H1 (cell line): ENCODE results near the gene UVSSA. TPM values are rescaled to one million over a fixed set of nuclear protein-coding genes. Genes with fewer than 3 reads are reported as not detected.

ENCODE experiments used
- CTCF ChIA-PET: fragments of 300-600 bp; sonication (Branson Sonifier 250); formaldehyde crosslinking; loops from one replicate; lab custom pipeline; 2021; ENCODE audit not compliant: partially characterized antibody; lab: Charles Lee
- POLR2A ChIA-PET: fragments of 300-600 bp; sonication (Branson Sonifier 250); formaldehyde crosslinking; loops from one replicate; lab custom pipeline; 2021; ENCODE audit warnings: inconsistent platforms; ENCODE audit not compliant: partially characterized antibody; lab: Charles Lee
- DNase-seq, 2 experiments: peaks; one replicate each; pipeline versions ENCODE4 v3.0.0 to v3.0.0-alpha.2; 2010 to 2022; ENCODE audit warnings: low spot score in 2 of 2, low read depth in 1 of 2, mixed read lengths in 1 of 2
- FAIRE-seq: peaks from 2 replicates; lab custom pipeline; 2011; peaks lifted over from hg19 to GRCh38; lab: Jason Lieb, UNC
- H2AFZ ChIP-seq: 2 replicates; pipeline ENCODE4 v1.8.1; 2012; ENCODE audit warnings: low read length, inconsistent platforms
- H2AK5ac ChIP-seq: 2 replicates; pipeline ENCODE4 v1.6.1; 2013; ENCODE audit warnings: low read depth, low read length
- H2BK120ac ChIP-seq: replicated peaks from 2 replicates; pipeline ENCODE3; 2013; ENCODE audit warnings: low read depth, low read length, inconsistent platforms
- H2BK12ac ChIP-seq: 2 replicates; pipeline ENCODE4 v1.6.1; 2013; ENCODE audit warnings: low read depth, low read length
- H2BK15ac ChIP-seq: 2 replicates; pipeline ENCODE4 v1.6.1; 2013; ENCODE audit warnings: low read length
- H2BK20ac ChIP-seq: 2 replicates; pipeline ENCODE4 v1.6.1; 2013; ENCODE audit warnings: low read length
- H2BK5ac ChIP-seq: 2 replicates; pipeline ENCODE4 v1.6.1; 2013; ENCODE audit warnings: low read depth, low read length
- H3K14ac ChIP-seq: 2 replicates; pipeline ENCODE4 v1.6.1; 2013; ENCODE audit warnings: inconsistent platforms; ENCODE audit not compliant: insufficient read length
- H3K18ac ChIP-seq: 2 replicates; pipeline ENCODE4 v1.6.1; 2013; ENCODE audit warnings: low read length; ENCODE audit errors: extremely low read depth
- H3K23ac ChIP-seq: 2 replicates; pipeline ENCODE4 v1.6.1; 2013; ENCODE audit warnings: inconsistent platforms; ENCODE audit not compliant: insufficient read length
- H3K23me2 ChIP-seq: 2 replicates; pipeline ENCODE4 v1.6.1; 2013; ENCODE audit warnings: low read depth, low read length
- H3K27ac ChIP-seq: 2 replicates; pipeline ENCODE4 v1.6.1; 2011; ENCODE audit warnings: low read depth, low read length, inconsistent platforms
- H3K27me3 ChIP-seq, 4 experiments: replicated peaks in 1 of 4; 1 replicate in 1 of 4; 2 replicates in 3 of 4; pipeline versions ENCODE4 v1.6.1 to v1.8.1; 2011 to 2013; ENCODE audit warnings: low read length in 3 of 4, mild to moderate bottlenecking in 3 of 4, inconsistent platforms in 2 of 4, mixed read lengths in 2 of 4, moderate library complexity in 1 of 4; ENCODE audit not compliant: control insufficient read depth in 3 of 4, insufficient read depth in 3 of 4; ENCODE audit errors: extremely low read depth in 1 of 4
- H3K36me3 ChIP-seq, 4 experiments: 2 replicates each; pipeline versions ENCODE4 v1.6.1 to v1.8.1; 2011 to 2013; ENCODE audit warnings: mild to moderate bottlenecking in 4 of 4, low read length in 3 of 4, moderate library complexity in 2 of 4, control low read depth in 1 of 4, inconsistent platforms in 1 of 4; ENCODE audit not compliant: insufficient read depth in 4 of 4, control insufficient read depth in 2 of 4
- H3K4ac ChIP-seq: replicated peaks from 2 replicates; pipeline ENCODE3; 2013; ENCODE audit warnings: low read length, low read depth, mixed read lengths, inconsistent platforms; ENCODE audit not compliant: insufficient read length
- H3K4me1 ChIP-seq, 4 experiments: replicated peaks in 1 of 4; 1 replicate in 1 of 4; 2 replicates in 3 of 4; pipeline versions ENCODE4 v1.6.1 to v1.8.1; 2011 to 2013; ENCODE audit warnings: low read length in 3 of 4, inconsistent platforms in 2 of 4, mixed read lengths in 1 of 4; ENCODE audit not compliant: insufficient read depth in 4 of 4, control insufficient read depth in 3 of 4
- H3K4me2 ChIP-seq, 2 experiments: 2 replicates each; pipeline versions ENCODE4 v1.6.1 to v1.8.1; 2011 to 2013; ENCODE audit warnings: low read depth in 2 of 2, low read length in 2 of 2, control low read depth in 1 of 2, inconsistent platforms in 1 of 2, mild to moderate bottlenecking in 1 of 2; ENCODE audit not compliant: insufficient read depth in 1 of 2
- H3K4me3 ChIP-seq, 4 experiments: fragments of 200-600, 300-600 bp in 1 of 4; sonication (generic), shearing (Covaris generic), sonication (Bioruptor Twin) in 1 of 4; 2 replicates each; pipeline versions ENCODE4 v1.5.1 to v1.8.1; 2011 to 2016; ENCODE audit warnings: low read length in 4 of 4, low read depth in 3 of 4, control low read depth in 2 of 4, inconsistent platforms in 2 of 4, mild to moderate bottlenecking in 2 of 4, mixed read lengths in 1 of 4, moderate library complexity in 1 of 4; ENCODE audit not compliant: insufficient read depth in 2 of 4; ENCODE audit errors: extremely low read depth in 1 of 4
- H3K56ac ChIP-seq: replicated peaks from 2 replicates; pipeline ENCODE3; 2013; ENCODE audit warnings: low read depth, mild to moderate bottlenecking, mixed read lengths, low read length, inconsistent platforms; ENCODE audit not compliant: insufficient read length
- H3K79me1 ChIP-seq: 2 replicates; pipeline ENCODE4 v1.6.1; 2013; ENCODE audit warnings: low read depth, low read length, control low read depth
- H3K79me2 ChIP-seq, 2 experiments: 2 replicates each; pipeline versions ENCODE4 v1.6.1 to v1.8.1; 2012 to 2013; ENCODE audit warnings: low read length in 2 of 2, mild to moderate bottlenecking in 2 of 2, inconsistent platforms in 1 of 2; ENCODE audit not compliant: insufficient read depth in 2 of 2, control insufficient read depth in 1 of 2
- H3K9ac ChIP-seq, 4 experiments: replicated peaks in 1 of 4; 1 replicate in 1 of 4; 2 replicates in 3 of 4; pipeline versions ENCODE4 v1.6.1 to v1.8.1; 2011 to 2013; ENCODE audit warnings: low read depth in 3 of 4, low read length in 3 of 4, control low read depth in 2 of 4, mild to moderate bottlenecking in 2 of 4, moderate library complexity in 2 of 4, inconsistent platforms in 1 of 4; ENCODE audit errors: extremely low read depth in 1 of 4
- H3K9me3 ChIP-seq, 2 experiments: 2 replicates each; pipeline versions ENCODE4 v1.6.1 to v1.8.1; 2012 to 2013; ENCODE audit warnings: mild to moderate bottlenecking in 2 of 2, moderate library complexity in 2 of 2, control low read depth in 1 of 2, inconsistent platforms in 1 of 2, low read depth in 1 of 2, low read length in 1 of 2, mixed read lengths in 1 of 2; ENCODE audit not compliant: insufficient read depth in 2 of 2
- H4K20me1 ChIP-seq, 2 experiments: replicated peaks in 1 of 2; 2 replicates each; pipeline versions ENCODE3 to v1.8.1; 2011 to 2013; ENCODE audit warnings: inconsistent platforms in 2 of 2, low read length in 2 of 2, mild to moderate bottlenecking in 1 of 2; ENCODE audit not compliant: insufficient read depth in 2 of 2, control insufficient read depth in 1 of 2
- H4K5ac ChIP-seq: 2 replicates; pipeline ENCODE4 v1.6.1; 2013; ENCODE audit warnings: low read length, low read depth, mixed read lengths, inconsistent platforms; ENCODE audit not compliant: insufficient read length
- H4K8ac ChIP-seq: 2 replicates; pipeline ENCODE4 v1.8.0; 2013; ENCODE audit warnings: mild to moderate bottlenecking, moderate library complexity, low read length, inconsistent platforms; ENCODE audit not compliant: insufficient read depth; ENCODE audit errors: extremely low read depth
- H4K91ac ChIP-seq: replicated peaks from 2 replicates; pipeline ENCODE3; 2013; ENCODE audit warnings: low read length, mixed read lengths, inconsistent platforms; ENCODE audit not compliant: insufficient read length
- BRCA1 ChIP-seq: IDR thresholded peaks from 2 replicates; pipeline ENCODE4 v1.6.1; 2012; ENCODE audit warnings: low read depth, low read length, improper control_type of control experiment
- CBX5 ChIP-seq: fragments of 300-800, 300-1000 bp; sonication (generic); IDR thresholded peaks from 2 replicates; pipeline ENCODE4 v1.7.1; 2016; ENCODE audit warnings: antibody characterized with exemption, low read length, low read depth
- CTBP2 ChIP-seq: IDR thresholded peaks from 2 replicates; pipeline ENCODE4 v1.7.0; 2011; ENCODE audit warnings: borderline replicate concordance, mild to moderate bottlenecking, moderate library complexity, mixed read lengths, low read length; ENCODE audit not compliant: insufficient read depth, insufficient read length
- EP300 ChIP-seq, 2 experiments: IDR thresholded peaks; 1 replicate in 1 of 2; 2 replicates in 1 of 2; pipeline ENCODE4 v1.6.1; 2011 to 2012; ENCODE audit warnings: low read depth in 2 of 2, low read length in 2 of 2, mild to moderate bottlenecking in 2 of 2, borderline replicate concordance in 1 of 2, inconsistent platforms in 1 of 2, moderate library complexity in 1 of 2
- MAFK ChIP-seq: IDR thresholded peaks from 2 replicates; pipeline ENCODE4 v1.6.1; 2012; ENCODE audit warnings: low read depth, mild to moderate bottlenecking, improper control_type of control experiment, low read length
- RFX5 ChIP-seq: IDR thresholded peaks from 2 replicates; pipeline ENCODE4 v1.6.1; 2011; ENCODE audit warnings: low read depth, low read length, improper control_type of control experiment, borderline replicate concordance
- SP2 ChIP-seq: IDR thresholded peaks from 2 replicates; pipeline ENCODE4 v1.6.1; 2012; ENCODE audit warnings: mild to moderate bottlenecking, low read length, inconsistent platforms
- SRF ChIP-seq: IDR thresholded peaks from 2 replicates; pipeline ENCODE4 v1.6.1; 2011; ENCODE audit warnings: mild to moderate bottlenecking, low read depth, low read length, moderate library complexity
- WGBS, 2 experiments: shearing (Covaris generic) in 1 of 2; methylation state at CpG; one replicate each; pipeline versions ENCODE4 v1.1.6 to v1.1.7; 2013 to 2015; ENCODE audit warnings: low lambda C conversion rate in 2 of 2, mixed read lengths in 2 of 2, inconsistent platforms in 1 of 2, low coverage in 1 of 2, missing lambda C conversion rate in 1 of 2; ENCODE audit not compliant: insufficient replicate concordance in 2 of 2, insufficient coverage in 1 of 2, insufficient read length in 1 of 2; ENCODE audit errors: extremely low coverage in 1 of 2, missing lambda C conversion rate in 1 of 2; 5-methylcytosine and 5-hydroxymethylcytosine counted together
- polyA plus RNA-seq, 7 experiments: library from polyadenylated mRNA; depleted of rRNA in 3 of 7; stranded (reverse) in 5 of 7; unstranded in 2 of 7; fragments of >200 nt in 5 of 7; fragments of 200-250 nt in 2 of 7; gene quantifications; 1 replicate in 5 of 7; 2 replicates in 1 of 7; 4 replicates in 1 of 7; pipeline versions ENCODE4 v1.2.1 to v1.2.3, GENCODE V29; 2011 to 2013; ENCODE audit warnings: missing spikeins in 2 of 7, mixed read lengths in 2 of 7
- total RNA-seq: library from RNA; stranded (reverse); fragmentation: NEBNext Ultra II Directional; extraction: Animal tissue kit (Norgen Biotek cat#: 25700); gene quantifications from 2 replicates; pipeline ENCODE4 v1.2.1, GENCODE V29; 2021
- TF ChIP-seq, protein P1 (sequence below): IDR thresholded peaks from 2 replicates; pipeline ENCODE4 v1.6.1; 2012; ENCODE audit warnings: inconsistent platforms
- TF ChIP-seq, protein P2 (sequence below): IDR thresholded peaks from 2 replicates; pipeline ENCODE4 v1.6.1; 2012; ENCODE audit warnings: low read length, inconsistent platforms

UVSSA gene
- total and polyA plus RNA-seq, 2 of the 8 experiments (the other 6 are each of a cell fraction or from before 2014, with no cell fraction given) = 14.5 to 19.4 TPM

DNA sequence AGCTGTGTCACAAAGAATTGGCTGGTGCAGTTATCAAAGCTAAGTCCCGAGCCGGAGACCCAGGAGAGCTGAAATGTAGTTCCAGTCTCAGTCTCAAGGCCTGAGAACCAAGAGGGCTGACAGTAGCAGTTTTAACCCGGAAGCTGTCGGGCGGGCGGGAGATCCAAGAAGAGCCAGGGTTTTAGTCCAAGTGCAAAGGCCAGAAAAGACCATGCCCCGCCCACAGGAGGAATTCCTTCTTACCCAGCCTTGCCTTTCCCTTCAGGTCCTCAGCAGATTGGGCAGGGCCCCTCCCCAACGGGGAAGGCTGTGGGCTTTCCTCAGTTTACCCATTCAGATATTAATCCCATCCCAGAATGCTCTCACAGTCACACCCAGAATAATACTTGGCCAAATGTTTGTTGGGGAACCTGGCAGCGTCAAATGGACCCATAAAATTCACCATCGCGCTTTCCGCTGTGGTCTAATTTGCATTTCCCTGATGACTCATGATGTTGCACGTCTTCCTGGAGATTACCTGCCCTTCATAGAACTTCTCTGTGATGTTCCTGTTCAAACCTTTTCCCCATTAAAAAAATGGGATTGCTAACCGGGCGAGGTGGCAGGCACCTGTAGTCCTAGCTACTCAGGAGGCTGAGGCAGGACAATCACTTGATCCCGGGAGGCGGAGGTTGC lies 41.1 kb upstream of the UVSSA start:
- Histone ChIP-seq H3K4me1 (peaks cover 2 to 11% (median 3%) of the 10 kb centered on the region in 4 experiments; a peak in 4 of 7 replicates), H3K79me2 (peaks cover 10 to 90% of the 10 kb centered on the region in 2 experiments; a peak in 3 of 4 replicates), H3K23me2 (peaks cover 3% of the 10 kb centered on the region; the same call in 1 of the 2 replicates), H3K79me1 (peaks cover 38% of the 10 kb centered on the region), H4K91ac (no peak overlapping the region), H2BK5ac (no peak overlapping the region), H3K4me2 (no peak overlapping the region), H3K23ac (no peak overlapping the region), H3K56ac (no peak overlapping the region), H2AFZ (no peak overlapping the region), H4K8ac (no peak overlapping the region), H3K18ac (no peak overlapping the region), H3K4ac (no peak overlapping the region), H2BK15ac (no peak overlapping the region), H4K5ac (no peak overlapping the region), H3K14ac (no peak overlapping the region), H4K20me1 (peaks cover 18 to 36% of the 10 kb centered on the region in 2 experiments), H2AK5ac (no peak overlapping the region), H3K9ac (no peak overlapping the region), H2BK20ac (no peak overlapping the region), H3K36me3 (no peaks in the 10 kb centered on the region), H3K9me3 (no peaks in the 10 kb centered on the region), H3K27me3 (no peaks in the 10 kb centered on the region), H2BK120ac (no peak overlapping the region), H3K4me3 (no peak overlapping the region), H2BK12ac (no peak overlapping the region), H3K27ac (no peak overlapping the region)
- FAIRE-seq (no peak), DNase-seq (no peak)
- ChIA-PET CTCF (no interaction called here), POLR2A (interaction anchor here (1.4 kb wide), 1 partner anchor 16 kb away, joined by 9 read pairs; the partner anchor contains the start of gene MAEA)
- WGBS, 2 experiments = 85% methylated on average over 17 of the region's 17 CpGs; no CpG with 5 or more reads in 1 of the 2 experiments
- TF ChIP-seq, protein P1, sequence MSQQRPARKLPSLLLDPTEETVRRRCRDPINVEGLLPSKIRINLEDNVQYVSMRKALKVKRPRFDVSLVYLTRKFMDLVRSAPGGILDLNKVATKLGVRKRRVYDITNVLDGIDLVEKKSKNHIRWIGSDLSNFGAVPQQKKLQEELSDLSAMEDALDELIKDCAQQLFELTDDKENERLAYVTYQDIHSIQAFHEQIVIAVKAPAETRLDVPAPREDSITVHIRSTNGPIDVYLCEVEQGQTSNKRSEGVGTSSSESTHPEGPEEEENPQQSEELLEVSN = no peak
- TF ChIP-seq CBX5 (no peak), EP300 (IDR thresholded peaks at IDR 0.05; ENCODE audit: borderline replicate concordance in 1 of 2, low read depth in 2 of 2, low read length in 2 of 2) (no peak), SRF (no peak), MAFK (no peak), SP2 (no peak), BRCA1 (no peak), RFX5 (no peak), CTBP2 (no peak)
- TF ChIP-seq, protein P2, sequence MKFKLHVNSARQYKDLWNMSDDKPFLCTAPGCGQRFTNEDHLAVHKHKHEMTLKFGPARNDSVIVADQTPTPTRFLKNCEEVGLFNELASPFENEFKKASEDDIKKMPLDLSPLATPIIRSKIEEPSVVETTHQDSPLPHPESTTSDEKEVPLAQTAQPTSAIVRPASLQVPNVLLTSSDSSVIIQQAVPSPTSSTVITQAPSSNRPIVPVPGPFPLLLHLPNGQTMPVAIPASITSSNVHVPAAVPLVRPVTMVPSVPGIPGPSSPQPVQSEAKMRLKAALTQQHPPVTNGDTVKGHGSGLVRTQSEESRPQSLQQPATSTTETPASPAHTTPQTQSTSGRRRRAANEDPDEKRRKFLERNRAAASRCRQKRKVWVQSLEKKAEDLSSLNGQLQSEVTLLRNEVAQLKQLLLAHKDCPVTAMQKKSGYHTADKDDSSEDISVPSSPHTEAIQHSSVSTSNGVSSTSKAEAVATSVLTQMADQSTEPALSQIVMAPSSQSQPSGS = no peak
